H9 (cell line): Measurements from ENCODE around the gene CDK5. TPM values are rescaled to one million over a fixed set of nuclear protein-coding genes. Genes with fewer than 3 reads are reported as not detected.

Experiments
- DNase-seq: peaks from one replicate; pipeline ENCODE4 v3.0.0-alpha.2; 2017
- H2AFZ ChIP-seq: one replicate; pipeline ENCODE4 v1.6.1; 2013; ENCODE audit warnings: mild to moderate bottlenecking, low read length, control low read depth, moderate library complexity
- H2AK5ac ChIP-seq: 2 replicates; pipeline ENCODE4 v1.6.1; 2013; ENCODE audit warnings: low read length, control low read depth, mixed read lengths; ENCODE audit not compliant: insufficient read length
- H2BK120ac ChIP-seq: one replicate; pipeline ENCODE4 v1.6.1; 2013; ENCODE audit warnings: low read depth, mild to moderate bottlenecking, low read length, control low read depth, inconsistent platforms; ENCODE audit not compliant: poor library complexity, severe bottlenecking
- H2BK12ac ChIP-seq: 2 replicates; pipeline ENCODE4 v1.6.1; 2013; ENCODE audit warnings: low read length, control low read depth, mixed read lengths, low read depth; ENCODE audit not compliant: insufficient read length
- H2BK15ac ChIP-seq: 2 replicates; pipeline ENCODE4 v1.6.1; 2013; ENCODE audit warnings: low read depth, low read length, control low read depth
- H2BK20ac ChIP-seq: one replicate; pipeline ENCODE4 v1.6.1; 2013; ENCODE audit warnings: low read depth, mild to moderate bottlenecking, low read length, control low read depth, inconsistent platforms; ENCODE audit not compliant: poor library complexity, severe bottlenecking
- H2BK5ac ChIP-seq: 2 replicates; pipeline ENCODE4 v1.6.1; 2013; ENCODE audit warnings: low read length, control low read depth, mixed read lengths; ENCODE audit not compliant: insufficient read length
- H3K14ac ChIP-seq: 2 replicates; pipeline ENCODE4 v1.6.1; 2013; ENCODE audit warnings: low read length, control low read depth; ENCODE audit not compliant: insufficient read depth
- H3K18ac ChIP-seq: 2 replicates; pipeline ENCODE4 v1.6.1; 2013; ENCODE audit warnings: low read depth, mild to moderate bottlenecking, mixed read lengths, low read length, control low read depth; ENCODE audit not compliant: insufficient read length
- H3K23ac ChIP-seq: 2 replicates; pipeline ENCODE4 v1.6.1; 2013; ENCODE audit warnings: low read length, control low read depth, mixed read lengths, low read depth; ENCODE audit not compliant: insufficient read length
- H3K23me2 ChIP-seq: 2 replicates; pipeline ENCODE4 v1.6.1; 2013; ENCODE audit warnings: low read depth, mild to moderate bottlenecking, mixed read lengths, low read length, control low read depth; ENCODE audit not compliant: insufficient read length, poor library complexity, severe bottlenecking
- H3K27ac ChIP-seq: 2 replicates; pipeline ENCODE4 v1.5.1; 2013; ENCODE audit warnings: low read length, control low read depth, mixed read lengths, low read depth; ENCODE audit not compliant: insufficient read length
- H3K27me3 ChIP-seq: 2 replicates; pipeline ENCODE4 v1.6.1; 2013; ENCODE audit warnings: low read length, control low read depth, inconsistent platforms; ENCODE audit not compliant: insufficient read depth
- H3K4ac ChIP-seq: 2 replicates; pipeline ENCODE4 v1.6.1; 2013; ENCODE audit warnings: low read depth, mild to moderate bottlenecking, control low read depth, inconsistent platforms, low read length, moderate library complexity
- H3K4me1 ChIP-seq: 2 replicates; pipeline ENCODE4 v1.6.1; 2013; ENCODE audit warnings: low read length, control low read depth, inconsistent platforms; ENCODE audit not compliant: insufficient read depth
- H3K4me2 ChIP-seq: 2 replicates; pipeline ENCODE4 v1.6.1; 2013; ENCODE audit warnings: low read length, control low read depth, mixed read lengths; ENCODE audit not compliant: insufficient read length, insufficient read depth
- H3K56ac ChIP-seq: 2 replicates; pipeline ENCODE4 v1.6.1; 2013; ENCODE audit warnings: low read depth, mild to moderate bottlenecking, mixed read lengths, low read length, control low read depth; ENCODE audit not compliant: insufficient read length
- H3K79me1 ChIP-seq: 2 replicates; pipeline ENCODE4 v1.6.1; 2013; ENCODE audit warnings: low read depth, mild to moderate bottlenecking, moderate library complexity, low read length, control low read depth, inconsistent platforms; ENCODE audit not compliant: insufficient read depth, poor library complexity, severe bottlenecking
- H3K79me2 ChIP-seq: 2 replicates; pipeline ENCODE4 v1.6.1; 2013; ENCODE audit warnings: low read length, control low read depth, inconsistent platforms; ENCODE audit not compliant: insufficient read depth
- H3K9ac ChIP-seq: 2 replicates; pipeline ENCODE4 v1.6.1; 2013; ENCODE audit warnings: low read length, control low read depth, mixed read lengths; ENCODE audit not compliant: insufficient read length; ENCODE audit errors: extremely low read depth
- H3K9me3 ChIP-seq: one replicate; pipeline ENCODE4 v1.6.1; 2013; ENCODE audit warnings: low read depth, low read length, inconsistent platforms; ENCODE audit not compliant: control insufficient read depth
- H3T11ph ChIP-seq: one replicate; pipeline ENCODE4 v1.6.1; 2013; ENCODE audit warnings: mild to moderate bottlenecking, low read length, control low read depth, inconsistent platforms
- H4K20me1 ChIP-seq: one replicate; pipeline ENCODE4 v1.6.1; 2013; ENCODE audit not compliant: control insufficient read depth, insufficient read length, insufficient read depth
- H4K5ac ChIP-seq: 2 replicates; pipeline ENCODE4 v1.6.1; 2013; ENCODE audit warnings: low read depth, mild to moderate bottlenecking, mixed read lengths, low read length, control low read depth; ENCODE audit not compliant: insufficient read length
- H4K8ac ChIP-seq: replicated peaks from 2 replicates; pipeline ENCODE4 v1.6.1; 2013; ENCODE audit warnings: low read length, control low read depth, mixed read lengths, low read depth; ENCODE audit not compliant: insufficient read length
- H4K91ac ChIP-seq: 2 replicates; pipeline ENCODE4 v1.6.1; 2013; ENCODE audit warnings: low read depth, mild to moderate bottlenecking, moderate library complexity, mixed read lengths, low read length, control low read depth; ENCODE audit not compliant: insufficient read length
- H3K27ac Mint-ChIP-seq, 3 experiments: 2 replicates in 2 of 3; 3 replicates in 1 of 3; pipeline ENCODE4 v1.8.0; 2020 to 2021; ENCODE audit warnings: mixed read lengths in 3 of 3, mild to moderate bottlenecking in 1 of 3, moderate library complexity in 1 of 3
- H3K27me3 Mint-ChIP-seq: 2 replicates; pipeline ENCODE4 v1.8.0; 2021; ENCODE audit warnings: low read depth, mild to moderate bottlenecking, moderate library complexity, mixed read lengths
- H3K36me3 Mint-ChIP-seq, 3 experiments: 2 replicates in 2 of 3; 3 replicates in 1 of 3; pipeline ENCODE4 v1.8.0; 2020 to 2021; ENCODE audit warnings: low read depth in 3 of 3, mixed read lengths in 3 of 3; ENCODE audit not compliant: insufficient read depth in 1 of 3
- H3K4me1 Mint-ChIP-seq, 2 experiments: 2 replicates each; pipeline ENCODE4 v1.8.0; 2020; ENCODE audit warnings: mixed read lengths in 2 of 2
- H3K4me3 Mint-ChIP-seq, 2 experiments: 2 replicates in 1 of 2; 3 replicates in 1 of 2; pipeline ENCODE4 v1.8.0; 2020 to 2021; ENCODE audit warnings: mild to moderate bottlenecking in 2 of 2, mixed read lengths in 2 of 2, moderate library complexity in 1 of 2
- H3K9me3 Mint-ChIP-seq, 2 experiments: 2 replicates in 1 of 2; 3 replicates in 1 of 2; pipeline ENCODE4 v1.8.0; 2020; ENCODE audit warnings: mild to moderate bottlenecking in 2 of 2, mixed read lengths in 2 of 2, moderate library complexity in 1 of 2
- CTCF ChIP-seq: fragments of 200-600 bp; sonication (generic); conservative IDR thresholded peaks from 3 replicates; pipeline ENCODE4 v1.8.0; 2021; ENCODE audit warnings: antibody characterized with exemption, mild to moderate bottlenecking
- WGBS: extraction: QIAGEN DNeasy Blood & Tissue Kit; methylation state at CpG from one replicate; pipeline ENCODE4 v1.1.7; 2013; ENCODE audit warnings: missing lambda C conversion rate, low lambda C conversion rate, mixed read lengths; ENCODE audit not compliant: insufficient read length; ENCODE audit errors: extremely low coverage; 5-methylcytosine and 5-hydroxymethylcytosine counted together
- total RNA-seq: library from RNA; stranded (reverse); gene quantifications from 2 replicates; pipeline ENCODE4 v1.2.1, GENCODE V29; 2021

The CDK5 gene
- total RNA-seq, 1 experiment from 2014 or later = 19.9 TPM

GRCh38 chr7:151035026-151035717, 22.5 kb downstream of the CDK5 start:
- Histone ChIP-seq H2BK120ac (no peak overlapping the region), H2BK15ac (no peak overlapping the region), H3K23me2 (no peaks in the 10 kb centered on the region), H4K20me1 (no peaks in the 10 kb centered on the region), H2BK5ac (no peak overlapping the region), H2BK20ac (no peak overlapping the region), H3K27ac (no peak overlapping the region), H3K4ac (no peak overlapping the region), H3K4me2 (no peak overlapping the region), H3K14ac (no peak overlapping the region), H3K9ac (no peak overlapping the region), H4K5ac (no peak overlapping the region), H3K23ac (no peak overlapping the region), H3K79me2 (no peaks in the 10 kb centered on the region), H2AFZ (no peak overlapping the region), H2AK5ac (no peak overlapping the region), H3K18ac (no peak overlapping the region), H4K91ac (no peak overlapping the region), H4K8ac (no peak overlapping the region), H3K4me1 (no peaks in the 10 kb centered on the region), H3T11ph (no peak overlapping the region), H3K56ac (no peak overlapping the region), H3K9me3 (no peaks in the 10 kb centered on the region), H3K27me3 (no peaks in the 10 kb centered on the region), H3K79me1 (no peaks in the 10 kb centered on the region), H2BK12ac (no peak overlapping the region)
- WGBS = no CpG with 5 or more reads among the region's 21 CpGs
- no peak for DNase-seq
- peaks cover 0 to 8% (median 4%) of the 10 kb centered on the region in 3 experiments; a peak in 4 of 7 replicates for H3K36me3 Mint-ChIP-seq
- TF ChIP-seq CTCF = no peak
- no peak overlapping the region for H3K4me3 Mint-ChIP-seq
- H3K9me3 Mint-ChIP-seq = no peaks in the 10 kb centered on the region
- peaks cover 2% of the 10 kb centered on the region; the same call in 1 of the 2 replicates for H3K27me3 Mint-ChIP-seq
- H3K4me1 Mint-ChIP-seq = peaks cover 2% of the 10 kb centered on the region in 2 experiments; a peak in 1 of 4 replicates
- no peak overlapping the region; a peak in 1 of 7 replicates for H3K27ac Mint-ChIP-seq
